BLaER1 treated with 17β-estradiol and CSF1 and Interleukin-3, amounts not matched to agents 10 nM and 100 nM (cell line): ENCODE data around the gene SUGP2.

Experiments
- H3K27ac ChIP-seq, 11 experiments: shearing (Covaris generic); formaldehyde crosslinking; 2 replicates each; pipeline ENCODE4 v1.8.1; 2022
- H3K27me3 ChIP-seq, 11 experiments: shearing (Covaris generic); formaldehyde crosslinking; 2 replicates each; pipeline ENCODE4 v1.8.1; 2022
- H3K36me3 ChIP-seq, 11 experiments: shearing (Covaris generic); formaldehyde crosslinking; 2 replicates each; pipeline ENCODE4 v1.8.1; 2022
- H3K4me1 ChIP-seq, 10 experiments: shearing (Covaris generic); formaldehyde crosslinking; 2 replicates each; pipeline ENCODE4 v1.8.1; 2022
- H3K4me2 ChIP-seq, 11 experiments: shearing (Covaris generic); formaldehyde crosslinking; 2 replicates each; pipeline ENCODE4 v1.8.1; 2022
- H3K4me3 ChIP-seq, 10 experiments: shearing (Covaris generic); formaldehyde crosslinking; 2 replicates each; pipeline ENCODE4 v1.8.1; 2022
- H3K9ac ChIP-seq, 11 experiments: shearing (Covaris generic); formaldehyde crosslinking; 2 replicates each; pipeline ENCODE4 v1.8.1; 2022
- H3K9me3 ChIP-seq, 11 experiments: shearing (Covaris generic); formaldehyde crosslinking; replicated peaks in 1 of 11; 2 replicates each; pipeline ENCODE4 v1.8.1; 2022
- H4K20me1 ChIP-seq, 11 experiments: shearing (Covaris generic); formaldehyde crosslinking; 2 replicates each; pipeline ENCODE4 v1.8.1; 2022
- Cebpa-rat ChIP-seq, 11 experiments: shearing (Covaris generic); IDR thresholded peaks; 2 replicates each; pipeline ENCODE4 v1.8.1; 2022

Gene SUGP2

DNA sequence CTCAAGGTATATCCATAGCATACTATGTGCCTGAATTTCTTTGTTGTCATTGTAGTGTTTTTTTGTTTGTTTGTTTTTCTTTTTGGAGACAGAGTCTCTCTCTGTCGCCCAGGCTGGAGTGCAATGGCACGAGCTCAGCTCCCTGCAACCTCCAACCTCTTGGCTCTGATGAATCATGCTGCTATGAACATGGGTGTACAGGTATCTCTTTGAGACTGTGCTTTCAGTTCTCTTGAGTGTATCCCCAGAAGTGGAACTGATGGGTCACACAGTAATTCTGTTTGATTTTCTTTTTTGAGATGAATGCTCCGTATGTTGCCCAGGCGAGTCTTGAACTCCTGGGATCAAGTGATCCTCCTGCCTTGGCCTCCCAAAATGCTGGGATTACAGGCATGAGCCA lies 16.8 kb upstream of the SUGP2 start:
- peaks cover 0 to 94% (median 39%) of the 10 kb centered on the region in 11 experiments; a peak in 16 of 22 replicates for H4K20me1 ChIP-seq
- H3K4me2 ChIP-seq, result peak overlapping the region in 3 of 11 experiments; percentile 49 to 72 (median 63); a peak in 5 of 22 replicates
- H3K4me3 ChIP-seq, result no peak overlapping the region
- H3K4me1 ChIP-seq, result peaks cover 0 to 22% (median 8%) of the 10 kb centered on the region in 10 experiments; a peak in 10 of 20 replicates
- H3K36me3 ChIP-seq, result peaks cover 60 to 100% (median 98%) of the 10 kb centered on the region in 11 experiments
- H3K27me3 ChIP-seq, result no peaks in the 10 kb centered on the region
- TF ChIP-seq Cebpa-rat (IDR thresholded peaks at IDR 0.05), result no peak
- peak overlapping the region in 3 of 11 experiments; percentile 5 to 54 (median 18); a peak in 4 of 22 replicates for H3K9ac ChIP-seq
- no peaks in the 10 kb centered on the region for H3K9me3 ChIP-seq
- peak overlapping the region in 5 of 11 experiments; percentile 12 to 80 (median 61); a peak in 8 of 22 replicates for H3K27ac ChIP-seq

GRCh38 chr19:19049406-19049805 lies 16.1 kb upstream of the SUGP2 start:
- Histone ChIP-seq H3K36me3 (peaks cover 60 to 100% (median 98%) of the 10 kb centered on the region in 11 experiments), H3K4me3 (no peak overlapping the region; a peak in 1 of 20 replicates), H4K20me1 (peaks cover 0 to 94% (median 38%) of the 10 kb centered on the region in 11 experiments; a peak in 16 of 22 replicates), H3K27me3 (no peaks in the 10 kb centered on the region), H3K4me2 (peak overlapping the region in 5 of 11 experiments; percentile 13 to 72 (median 49); a peak in 10 of 22 replicates), H3K4me1 (peaks cover 0 to 22% (median 8%) of the 10 kb centered on the region in 10 experiments; a peak in 10 of 20 replicates), H3K27ac (peak overlapping the region in 8 of 11 experiments; percentile 6 to 80 (median 48); a peak in 13 of 22 replicates), H3K9ac (peak overlapping the region in 5 of 11 experiments; percentile 23 to 54 (median 42); a peak in 7 of 22 replicates), H3K9me3 (no peaks in the 10 kb centered on the region)
- peak in 3 of 11 experiments; percentile 50 to 56 (median 52); a peak in 4 of 22 replicates for TF ChIP-seq Cebpa-rat (IDR thresholded peaks at IDR 0.05)

DNA sequence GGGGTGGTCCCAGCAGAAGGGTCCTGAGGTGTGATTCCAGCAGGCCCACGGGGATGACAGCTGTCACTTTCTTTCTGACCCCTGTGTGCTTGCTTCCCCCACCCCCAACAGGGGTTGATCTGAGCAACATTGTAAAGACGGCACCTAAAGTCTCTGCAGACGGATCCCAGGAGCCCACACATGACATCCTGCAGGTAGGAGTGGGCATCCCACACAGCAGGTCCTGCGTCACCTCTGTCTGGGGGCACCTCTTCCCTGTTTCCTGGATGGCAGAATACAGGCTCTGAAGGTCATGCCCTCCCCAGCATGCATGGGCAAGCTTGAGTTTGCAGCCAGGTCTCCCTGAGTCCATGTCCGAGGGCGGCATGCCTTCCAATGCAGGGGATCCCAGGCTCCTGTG lies 10.6 kb upstream of the SUGP2 start:
- H3K36me3 ChIP-seq, result peaks cover 50 to 97% (median 79%) of the 10 kb centered on the region in 11 experiments
- H3K4me2 ChIP-seq, result no peak overlapping the region
- peaks cover 15 to 25% (median 21%) of the 10 kb centered on the region in 10 experiments for H3K4me1 ChIP-seq
- H3K9ac ChIP-seq, result no peak overlapping the region
- no peak overlapping the region for H3K4me3 ChIP-seq
- no peak overlapping the region for H3K27ac ChIP-seq
- no peak for TF ChIP-seq Cebpa-rat (IDR thresholded peaks at IDR 0.05)
- H3K27me3 ChIP-seq, result no peaks in the 10 kb centered on the region
- no peaks in the 10 kb centered on the region for H3K9me3 ChIP-seq
- peaks cover 0 to 94% (median 62%) of the 10 kb centered on the region in 11 experiments; a peak in 19 of 22 replicates for H4K20me1 ChIP-seq

- H3K36me3 ChIP-seq, result peaks cover 54 to 97% (median 79%) of the 10 kb centered on the region in 11 experiments
- H3K4me3 ChIP-seq, result no peak overlapping the region
- H3K4me1 ChIP-seq, result peaks cover 11 to 25% (median 21%) of the 10 kb centered on the region in 10 experiments
- H3K27me3 ChIP-seq, result no peaks in the 10 kb centered on the region
- no peak for TF ChIP-seq Cebpa-rat (IDR thresholded peaks at IDR 0.05)
- H3K9ac ChIP-seq, result no peak overlapping the region
- H4K20me1 ChIP-seq, result peaks cover 0 to 94% (median 64%) of the 10 kb centered on the region in 11 experiments; a peak in 19 of 22 replicates
- no peak overlapping the region for H3K27ac ChIP-seq
- peaks cover 0 to 2% (median 0%) of the 10 kb centered on the region in 11 experiments; a peak in 2 of 22 replicates for H3K9me3 ChIP-seq
- no peak overlapping the region for H3K4me2 ChIP-seq
Observed at GRCh38 chr19:19043481-19043880, 10.2 kb upstream of the SUGP2 start.

DNA sequence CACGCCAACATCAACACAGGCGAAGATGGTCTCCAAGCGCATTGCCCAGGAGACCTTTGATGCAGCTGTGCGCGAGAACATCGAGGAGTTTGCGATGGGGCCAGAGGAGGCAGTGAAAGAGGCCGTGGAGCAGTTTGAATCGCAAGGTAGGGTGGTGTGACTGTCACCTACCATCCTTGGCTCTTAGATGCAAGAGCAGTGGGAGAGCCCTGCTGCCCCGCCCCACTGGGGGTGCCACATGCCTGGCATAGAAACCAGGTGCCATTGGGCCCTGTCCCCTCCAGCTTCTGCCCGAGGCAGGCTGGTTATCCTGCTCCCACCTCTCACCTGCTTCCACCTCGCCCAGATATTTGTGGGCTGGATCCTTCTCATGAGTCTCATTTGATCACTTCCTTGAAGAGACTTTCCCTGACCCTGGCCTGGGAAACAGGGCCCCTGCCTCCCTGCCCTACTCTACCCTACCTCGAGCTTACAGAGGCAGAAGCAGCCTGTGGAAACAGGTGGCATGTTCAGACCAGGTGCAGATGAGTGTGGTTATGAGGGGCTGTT lies 9.5 kb upstream of the SUGP2 start:
- no peak overlapping the region for H3K4me3 ChIP-seq
- no peak overlapping the region for H3K27ac ChIP-seq
- TF ChIP-seq Cebpa-rat (IDR thresholded peaks at IDR 0.05), result no peak
- H3K4me1 ChIP-seq, result peaks cover 8 to 27% (median 19%) of the 10 kb centered on the region in 10 experiments
- H4K20me1 ChIP-seq, result peaks cover 0 to 94% (median 66%) of the 10 kb centered on the region in 11 experiments; a peak in 19 of 22 replicates
- peaks cover 59 to 97% (median 79%) of the 10 kb centered on the region in 11 experiments for H3K36me3 ChIP-seq
- H3K9ac ChIP-seq, result no peak overlapping the region
- H3K4me2 ChIP-seq, result no peak overlapping the region
- peaks cover 4 to 9% (median 5%) of the 10 kb centered on the region in 11 experiments; a peak in 21 of 22 replicates for H3K9me3 ChIP-seq
- no peaks in the 10 kb centered on the region for H3K27me3 ChIP-seq

DNA sequence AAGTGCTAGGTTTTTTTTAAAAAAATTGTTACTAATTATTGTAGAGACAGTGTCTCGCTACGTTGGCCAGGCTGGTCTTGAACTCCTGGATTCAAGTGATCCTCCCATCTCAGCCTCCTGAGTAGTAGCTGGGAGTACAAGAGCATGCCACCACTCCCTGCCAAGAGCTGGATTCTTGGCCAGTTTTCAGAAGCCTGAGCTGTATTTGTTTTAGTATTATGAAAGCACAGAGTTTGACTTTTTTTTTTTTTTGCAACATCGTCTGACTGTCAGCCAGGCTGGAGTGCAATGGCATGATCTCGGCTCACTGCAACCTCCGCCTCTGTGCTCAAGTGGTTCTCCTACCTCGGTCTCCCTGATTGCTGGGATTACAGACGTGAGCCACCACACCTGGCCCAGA lies 7.1 kb upstream of the SUGP2 start:
- H3K27ac ChIP-seq, result peak overlapping the region in 8 of 11 experiments; percentile 41 to 77 (median 61); a peak in 16 of 22 replicates
- peaks cover 0 to 100% (median 79%) of the 10 kb centered on the region in 11 experiments; a peak in 19 of 22 replicates for H4K20me1 ChIP-seq
- peak overlapping the region in 9 of 11 experiments; percentile 27 to 68 (median 62); a peak in 17 of 22 replicates for H3K4me2 ChIP-seq
- peaks cover 7 to 25% (median 17%) of the 10 kb centered on the region in 11 experiments; a peak in 21 of 22 replicates for H3K9me3 ChIP-seq
- no peaks in the 10 kb centered on the region for H3K27me3 ChIP-seq
- peaks cover 52 to 97% (median 79%) of the 10 kb centered on the region in 11 experiments for H3K36me3 ChIP-seq
- no peak overlapping the region for H3K4me3 ChIP-seq
- no peak for TF ChIP-seq Cebpa-rat (IDR thresholded peaks at IDR 0.05)
- H3K4me1 ChIP-seq, result peaks cover 18 to 39% (median 31%) of the 10 kb centered on the region in 10 experiments
- H3K9ac ChIP-seq, result peak overlapping the region in 4 of 11 experiments; percentile 33 to 51 (median 47); a peak in 6 of 22 replicates

DNA sequence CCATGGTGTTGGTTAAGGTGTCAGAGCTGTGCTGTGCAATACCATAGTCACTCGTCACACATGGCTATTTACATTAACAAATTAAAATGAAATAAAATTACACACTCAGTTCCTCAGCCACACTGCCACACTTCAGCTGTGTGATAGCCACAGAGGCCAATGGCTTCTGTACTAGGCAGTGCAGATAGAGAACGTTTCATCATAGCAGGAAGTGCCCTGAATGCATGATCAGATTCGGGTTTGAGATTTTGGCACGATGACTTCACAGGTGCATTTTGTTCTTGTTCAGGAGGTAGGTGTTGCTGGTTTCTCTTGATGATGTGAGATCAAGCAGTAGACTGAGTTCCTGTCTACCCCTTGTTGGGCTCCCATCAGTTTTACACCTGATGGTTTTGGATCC lies 6.6 kb upstream of the SUGP2 start:
- peak overlapping the region; percentile 20 to 68 (median 58) for H3K4me2 ChIP-seq
- H3K27me3 ChIP-seq, result no peaks in the 10 kb centered on the region
- TF ChIP-seq Cebpa-rat (IDR thresholded peaks at IDR 0.05), result peak in 3 of 11 experiments; percentile 24 to 41 (median 39); a peak in 1 of 22 replicates
- no peak overlapping the region for H3K4me3 ChIP-seq
- H3K4me1 ChIP-seq, result peaks cover 23 to 44% (median 36%) of the 10 kb centered on the region in 10 experiments
- peaks cover 48 to 95% (median 73%) of the 10 kb centered on the region in 11 experiments for H3K36me3 ChIP-seq
- peak overlapping the region in 8 of 11 experiments; percentile 6 to 53 (median 40); a peak in 13 of 22 replicates for H3K9ac ChIP-seq
- peaks cover 0 to 100% (median 82%) of the 10 kb centered on the region in 11 experiments; a peak in 19 of 22 replicates for H4K20me1 ChIP-seq
- H3K9me3 ChIP-seq, result peaks cover 7 to 25% (median 17%) of the 10 kb centered on the region in 11 experiments; a peak in 21 of 22 replicates
- H3K27ac ChIP-seq, result peak overlapping the region in 9 of 11 experiments; percentile 14 to 77 (median 58); a peak in 16 of 22 replicates

- Histone ChIP-seq H3K36me3 (peaks cover 40 to 70% (median 63%) of the 10 kb centered on the region in 11 experiments), H3K27ac (peak overlapping the region; percentile 90 to 100 (median 98)), H3K9ac (peak overlapping the region; percentile 96 to 100 (median 98)), H3K4me3 (peak overlapping the region; percentile 82 to 100 (median 95)), H4K20me1 (peaks cover 20 to 80% (median 62%) of the 10 kb centered on the region in 11 experiments; a peak in 21 of 22 replicates), H3K27me3 (no peaks in the 10 kb centered on the region), H3K9me3 (peaks cover 7 to 25% (median 17%) of the 10 kb centered on the region in 11 experiments; a peak in 21 of 22 replicates), H3K4me2 (peak overlapping the region; percentile 81 to 99 (median 94)), H3K4me1 (peaks cover 36 to 52% (median 45%) of the 10 kb centered on the region in 10 experiments)
- no peak for TF ChIP-seq Cebpa-rat (IDR thresholded peaks at IDR 0.05)
Observed at GRCh38 chr19:19034204-19034624, 897 bp upstream of the SUGP2 start.
